Prostate gland (tissue), 2 donors: Measurements from ENCODE around the gene CWC25.

Experiments used
- POLR2A ChIP-seq: fragments of 450-650 bp; IDR thresholded peaks from one replicate; pipeline ENCODE4 v1.6.1; 2016; ENCODE audit warnings: antibody characterized with exemption, mild to moderate bottlenecking
- POLR2AphosphoS5 ChIP-seq: sonication (generic); formaldehyde crosslinking; IDR thresholded peaks from one replicate; pipeline ENCODE4 v1.6.1; 2017; ENCODE audit warnings: antibody characterized with exemption
- TF ChIP-seq, protein P1 (sequence below), 4 experiments: fragments of 200-600 bp in 2 of 4; fragments of 450-650 bp in 2 of 4; sonication (generic) in 2 of 4; IDR thresholded peaks; 1 replicate in 3 of 4; 2 replicates in 1 of 4; pipeline ENCODE4 v1.5.1; 2016 to 2019; ENCODE audit warnings: antibody characterized with exemption in 4 of 4, mild to moderate bottlenecking in 2 of 4, moderate library complexity in 2 of 4

DNA sequence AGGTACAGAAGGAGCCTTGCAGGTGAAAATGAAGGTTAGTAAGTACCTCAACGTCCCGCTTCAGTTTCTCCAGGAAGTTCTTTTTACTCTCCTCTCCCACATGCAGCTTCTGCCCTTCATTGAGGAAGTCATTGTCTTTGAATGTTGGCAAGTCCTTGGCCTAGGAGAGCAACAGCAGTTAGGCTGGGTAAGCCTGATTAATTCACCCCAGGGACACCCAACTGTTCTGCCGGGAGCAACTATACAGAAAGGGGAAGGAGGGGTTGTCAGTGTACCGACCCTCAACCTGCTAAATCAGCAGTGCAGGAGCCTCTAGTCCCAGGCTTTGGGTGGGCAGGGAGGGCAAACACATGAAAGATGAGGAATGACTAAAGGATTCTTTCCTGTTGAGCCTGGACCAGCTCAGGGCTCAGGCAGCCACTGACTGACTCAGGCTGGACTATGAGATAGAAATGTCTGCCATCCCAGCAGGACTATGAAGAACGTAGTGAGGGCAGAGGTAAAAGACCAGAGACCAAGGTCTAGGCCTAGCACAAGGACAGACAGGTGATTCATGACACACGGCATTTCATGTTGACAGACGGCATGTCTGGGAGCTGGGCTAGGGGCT lies 47.4 kb downstream of the CWC25 start:
- TF ChIP-seq, protein P1, sequence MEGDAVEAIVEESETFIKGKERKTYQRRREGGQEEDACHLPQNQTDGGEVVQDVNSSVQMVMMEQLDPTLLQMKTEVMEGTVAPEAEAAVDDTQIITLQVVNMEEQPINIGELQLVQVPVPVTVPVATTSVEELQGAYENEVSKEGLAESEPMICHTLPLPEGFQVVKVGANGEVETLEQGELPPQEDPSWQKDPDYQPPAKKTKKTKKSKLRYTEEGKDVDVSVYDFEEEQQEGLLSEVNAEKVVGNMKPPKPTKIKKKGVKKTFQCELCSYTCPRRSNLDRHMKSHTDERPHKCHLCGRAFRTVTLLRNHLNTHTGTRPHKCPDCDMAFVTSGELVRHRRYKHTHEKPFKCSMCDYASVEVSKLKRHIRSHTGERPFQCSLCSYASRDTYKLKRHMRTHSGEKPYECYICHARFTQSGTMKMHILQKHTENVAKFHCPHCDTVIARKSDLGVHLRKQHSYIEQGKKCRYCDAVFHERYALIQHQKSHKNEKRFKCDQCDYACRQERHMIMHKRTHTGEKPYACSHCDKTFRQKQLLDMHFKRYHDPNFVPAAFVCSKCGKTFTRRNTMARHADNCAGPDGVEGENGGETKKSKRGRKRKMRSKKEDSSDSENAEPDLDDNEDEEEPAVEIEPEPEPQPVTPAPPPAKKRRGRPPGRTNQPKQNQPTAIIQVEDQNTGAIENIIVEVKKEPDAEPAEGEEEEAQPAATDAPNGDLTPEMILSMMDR (IDR thresholded peaks at IDR 0.05), result no peak
- TF ChIP-seq POLR2AphosphoS5 (no peak), POLR2A (no peak)
